ENCODE measurements around the gene CLPSL2.
"Not testable (repeated sequence)": the region's sequence is repeated elsewhere in the genome, so short reads cannot be mapped to it uniquely, and the experiment has no call there.

Gene CLPSL2

GRCh38 chr6:35776364-35777215, at the start of gene CLPSL2:
CLPSL2 (plus strand) TSS chr6:35776598; CDS start chr6:35776619, 21 bp downstream.
- no peak for DNase-seq

GRCh38 chr6:35727231-35727934, 49.0 kb upstream of the CLPSL2 start:
- peak; percentile 92 for DNase-seq

- DNase-seq, result peak; percentile 86
Measured at GRCh38 chr6:35727935-35728682, 48.3 kb upstream of the CLPSL2 start.

- no peak for DNase-seq
Measured at GRCh38 chr6:35728683-35729678, 47.4 kb upstream of the CLPSL2 start.

- DNase-seq, result no peak
Measured at GRCh38 chr6:35729722-35730121, 46.7 kb upstream of the CLPSL2 start.

GRCh38 chr6:35730745-35731413, 45.5 kb upstream of the CLPSL2 start:
- no peak for DNase-seq

- peak; percentile 90 for DNase-seq
Measured at GRCh38 chr6:35731414-35731735, 45.0 kb upstream of the CLPSL2 start.

GRCh38 chr6:35731736-35732532, 44.5 kb upstream of the CLPSL2 start:
- DNase-seq, result peak; percentile 69

- no peak for DNase-seq
Measured at GRCh38 chr6:35733633-35734032, 42.8 kb upstream of the CLPSL2 start.

- DNase-seq, result not testable (repeated sequence)
Measured at GRCh38 chr6:35734319-35734718, 42.1 kb upstream of the CLPSL2 start.

GRCh38 chr6:35735452-35735851, 40.9 kb upstream of the CLPSL2 start:
- DNase-seq, result no peak

- peak; percentile 47 for DNase-seq
Measured at GRCh38 chr6:35736253-35736894, 40.0 kb upstream of the CLPSL2 start.

GRCh38 chr6:35736982-35737412, 39.4 kb upstream of the CLPSL2 start, which contains the start of gene ARMC12:
ARMC12 (plus strand) TSS chr6:35737032; CDS start chr6:35737109, 77 bp downstream.
- DNase-seq, result no peak

GRCh38 chr6:35737413-35738211, 38.8 kb upstream of the CLPSL2 start:
- DNase-seq, result peak; percentile 67

- no peak for DNase-seq
Measured at GRCh38 chr6:35739645-35740524, 36.5 kb upstream of the CLPSL2 start.

- no peak for DNase-seq
Measured at GRCh38 chr6:35742842-35743241, 33.6 kb upstream of the CLPSL2 start.

GRCh38 chr6:35745509-35745908, 30.9 kb upstream of the CLPSL2 start:
- DNase-seq, result no peak

GRCh38 chr6:35746516-35746915, 29.9 kb upstream of the CLPSL2 start:
- no peak for DNase-seq
